ENCODE results near the gene ESAM. TPM values are rescaled to one million over a fixed set of nuclear protein-coding genes. Genes with fewer than 3 reads are reported as not detected.
"Not testable (repeated sequence)": the region's sequence is repeated elsewhere in the genome, so short reads cannot be mapped to it uniquely, and the experiment has no call there.

ESAM gene
- total RNA-seq, 1 donor from 2014 or later, result 0.85 TPM

GRCh38 chr11:124783002-124783401 lies 20.9 kb upstream of the ESAM start:
- TF ChIP-seq CTCF (IDR thresholded peaks at IDR 0.05; ENCODE audit: unreplicated experiment), result no peak
- Mint-ChIP-seq H3K27me3 (ENCODE audit: low read depth) (no peaks in the 10 kb centered on the region), H3K4me3 (no peak overlapping the region), H3K4me1 (peaks cover 9% of the 10 kb centered on the region), H3K27ac (no peak overlapping the region), H3K9me3 (no peaks in the 10 kb centered on the region), H3K36me3 (no peaks in the 10 kb centered on the region)
- no peak for DNase-seq (ENCODE audit: low spot score in 2 of 2, unreplicated experiment in 2 of 2)

- Mint-ChIP-seq H3K36me3 (peaks cover 12% of the 10 kb centered on the region), H3K4me3 (no peak overlapping the region), H3K27ac (no peak overlapping the region), H3K9me3 (no peaks in the 10 kb centered on the region), H3K27me3 (ENCODE audit: low read depth) (no peaks in the 10 kb centered on the region), H3K4me1 (peaks cover 9% of the 10 kb centered on the region)
- no peak for DNase-seq (ENCODE audit: low spot score in 2 of 2, unreplicated experiment in 2 of 2)
- no peak for TF ChIP-seq CTCF (IDR thresholded peaks at IDR 0.05; ENCODE audit: unreplicated experiment)
Observed at GRCh38 chr11:124779568-124779967, 17.5 kb upstream of the ESAM start.

GRCh38 chr11:124778281-124778680 lies 16.2 kb upstream of the ESAM start:
- no peak overlapping the region for H3K27ac Mint-ChIP-seq

GRCh38 chr11:124776865-124777645 lies 15.0 kb upstream of the ESAM start:
- peaks cover 17% of the 10 kb centered on the region for H3K36me3 Mint-ChIP-seq
- no peak for DNase-seq (ENCODE audit: low spot score in 2 of 2, unreplicated experiment in 2 of 2)
- H3K27me3 Mint-ChIP-seq (ENCODE audit: low read depth), result no peaks in the 10 kb centered on the region
- no peaks in the 10 kb centered on the region for H3K9me3 Mint-ChIP-seq
- no peak overlapping the region for H3K4me3 Mint-ChIP-seq
- H3K27ac Mint-ChIP-seq, result peak overlapping the region; percentile 19
- TF ChIP-seq CTCF (IDR thresholded peaks at IDR 0.05; ENCODE audit: unreplicated experiment), result no peak
- peaks cover 9% of the 10 kb centered on the region for H3K4me1 Mint-ChIP-seq

More at GRCh38 chr11:124778281-124778680, 16.2 kb upstream of the ESAM start:
- Mint-ChIP-seq H3K4me3 (no peak overlapping the region), H3K9me3 (no peaks in the 10 kb centered on the region), H3K36me3 (peaks cover 12% of the 10 kb centered on the region), H3K27me3 (ENCODE audit: low read depth) (no peaks in the 10 kb centered on the region), H3K4me1 (peaks cover 9% of the 10 kb centered on the region)
- TF ChIP-seq CTCF (IDR thresholded peaks at IDR 0.05; ENCODE audit: unreplicated experiment), result no peak
- no peak for DNase-seq (ENCODE audit: low spot score in 2 of 2, unreplicated experiment in 2 of 2)

GRCh38 chr11:124770959-124771358 lies 8.9 kb upstream of the ESAM start:
- not testable (repeated sequence) for H3K27ac Mint-ChIP-seq; DNase-seq (ENCODE audit: low spot score in 2 of 2, unreplicated experiment in 2 of 2); H3K27me3 Mint-ChIP-seq (ENCODE audit: low read depth); H3K9me3 Mint-ChIP-seq; H3K4me3 Mint-ChIP-seq; H3K4me1 Mint-ChIP-seq
- peaks cover 24% of the 10 kb centered on the region for H3K36me3 Mint-ChIP-seq

GRCh38 chr11:124769806-124770774 lies 8.0 kb upstream of the ESAM start:
- TF ChIP-seq CTCF (IDR thresholded peaks at IDR 0.05; ENCODE audit: unreplicated experiment), result no peak
- Mint-ChIP-seq H3K4me3 (no peak overlapping the region), H3K27ac (no peak overlapping the region), H3K9me3 (no peaks in the 10 kb centered on the region), H3K36me3 (peaks cover 26% of the 10 kb centered on the region), H3K27me3 (ENCODE audit: low read depth) (no peaks in the 10 kb centered on the region), H3K4me1 (no peaks in the 10 kb centered on the region)
- no peak for DNase-seq (ENCODE audit: low spot score in 2 of 2, unreplicated experiment in 2 of 2)

All from mesothelial cell of epicardium (in vitro differentiated cells).